ENCODE data around the gene NDN. TPM values are rescaled to one million over a fixed set of nuclear protein-coding genes. Genes with fewer than 3 reads are reported as not detected.

The NDN gene
- total RNA-seq, 1 experiment from 2014 or later = not detected

DNA sequence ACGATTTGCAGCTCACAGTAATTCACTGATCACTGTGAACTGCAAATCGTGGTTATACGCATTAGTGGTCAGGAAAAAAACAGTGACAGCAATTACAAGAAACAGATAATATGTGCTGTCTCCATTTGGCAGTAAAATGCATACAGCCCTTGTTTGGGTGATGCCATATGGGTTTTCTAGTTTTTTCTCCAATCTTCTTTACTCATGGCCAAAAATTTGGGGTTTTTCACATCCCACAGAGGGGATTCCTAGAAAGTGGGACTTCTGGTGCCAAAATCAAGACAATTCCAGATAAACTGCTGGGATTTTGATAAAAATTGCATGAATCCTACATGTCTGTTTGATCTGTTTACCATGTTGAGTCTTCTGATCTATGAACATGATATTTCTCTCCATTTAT, 15.6 kb downstream of the NDN start:
- Histone ChIP-seq H3K27ac (ENCODE audit: low read length) (no peak overlapping the region), H3K36me3 (ENCODE audit: low read depth, low read length) (no peaks in the 10 kb centered on the region), H3K27me3 (ENCODE audit: low read length) (no peaks in the 10 kb centered on the region), H3K4me3 (ENCODE audit: low read length) (no peak overlapping the region), H3F3A (ENCODE audit: low read length, unreplicated experiment) (no peaks in the 10 kb centered on the region), H3K4me1 (ENCODE audit: insufficient read depth, low read length) (no peaks in the 10 kb centered on the region), H3K9me3 (ENCODE audit: low read length) (0 out of 2 replicates have a peak, but pooled peaks cover 4% of the 10 kb centered on the region), H3K9me2 (replicated peaks; ENCODE audit: low read length) (no peaks in the 10 kb centered on the region), H4K20me1 (ENCODE audit: low read length) (no peaks in the 10 kb centered on the region), H3K9ac (ENCODE audit: low read length) (no peak overlapping the region), H3K79me2 (ENCODE audit: low read length) (no peaks in the 10 kb centered on the region), H3K4me2 (ENCODE audit: low read length) (no peak overlapping the region), H2AFZ (ENCODE audit: low read length) (no peak overlapping the region)
- intact Hi-C loops (cut with micrococcal nuclease) = no loop called here
- ChIA-PET CTCF (no interaction called here), POLR2A (ENCODE audit: unreplicated experiment) (no interaction called here)
- DNase-seq (no peak), ATAC-seq (no peak)
- no TSS peak for BruUV-seq (replicated peaks)
- TF ChIP-seq EZH2phosphoT487 (IDR thresholded peaks at IDR 0.05; ENCODE audit: borderline replicate concordance, low read length) = no peak
- TF ChIP-seq CTCF (conservative IDR thresholded peaks at IDR 0.05; ENCODE audit: low read depth, low read length) = no peak
- TF ChIP-seq EZH2 (IDR thresholded peaks at IDR 0.05; ENCODE audit: low read length, unreplicated experiment) = no peak

DNA sequence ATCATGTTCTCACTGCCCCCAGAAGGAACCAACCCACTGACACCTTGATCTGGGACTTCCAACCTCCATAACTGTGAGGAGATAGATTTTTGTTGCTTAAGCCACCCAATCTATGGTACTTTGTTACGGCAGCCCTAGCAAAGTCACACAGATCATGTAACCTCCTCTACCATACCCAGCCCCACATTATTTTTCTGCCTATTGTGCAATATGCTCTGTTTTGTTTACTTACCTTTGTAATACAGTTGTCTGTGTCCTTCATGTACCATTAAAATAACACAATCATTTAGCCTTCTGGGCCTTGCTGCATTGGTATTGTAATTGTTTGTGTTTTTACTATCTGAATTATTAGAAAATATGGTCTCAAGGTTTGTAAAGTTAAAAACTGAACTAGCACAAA, 16.1 kb downstream of the NDN start:
- no peak overlapping the region for H3K4me3 ChIP-seq (ENCODE audit: low read length)
- no peaks in the 10 kb centered on the region for H3K79me2 ChIP-seq (ENCODE audit: low read length)
- no peak for TF ChIP-seq EZH2phosphoT487 (IDR thresholded peaks at IDR 0.05; ENCODE audit: borderline replicate concordance, low read length)
- TF ChIP-seq EZH2 (IDR thresholded peaks at IDR 0.05; ENCODE audit: low read length, unreplicated experiment) = no peak
- no peak for TF ChIP-seq CTCF (conservative IDR thresholded peaks at IDR 0.05; ENCODE audit: low read depth, low read length)
- H3K9me2 ChIP-seq (replicated peaks; ENCODE audit: low read length) = no peaks in the 10 kb centered on the region
- no TSS peak for BruUV-seq (replicated peaks)
- intact Hi-C loops (cut with micrococcal nuclease) = no loop called here
- no peaks in the 10 kb centered on the region for H3K36me3 ChIP-seq (ENCODE audit: low read depth, low read length)
- H3K4me2 ChIP-seq (ENCODE audit: low read length) = no peak overlapping the region
- POLR2A ChIA-PET (ENCODE audit: unreplicated experiment) = no interaction called here
- no peak overlapping the region for H3K9ac ChIP-seq (ENCODE audit: low read length)
- DNase-seq (no peak), ATAC-seq (no peak)
- H3K27me3 ChIP-seq (ENCODE audit: low read length) = no peaks in the 10 kb centered on the region
- CTCF ChIA-PET = no interaction called here
- no peak overlapping the region for H2AFZ ChIP-seq (ENCODE audit: low read length)
- no peak overlapping the region for H3K27ac ChIP-seq (ENCODE audit: low read length)
- no peaks in the 10 kb centered on the region for H3K4me1 ChIP-seq (ENCODE audit: insufficient read depth, low read length)
- H4K20me1 ChIP-seq (ENCODE audit: low read length) = no peaks in the 10 kb centered on the region
- no peaks in the 10 kb centered on the region for H3F3A ChIP-seq (ENCODE audit: low read length, unreplicated experiment)
- 0 out of 2 replicates have a peak, but pooled peaks cover 4% of the 10 kb centered on the region for H3K9me3 ChIP-seq (ENCODE audit: low read length)

DNA sequence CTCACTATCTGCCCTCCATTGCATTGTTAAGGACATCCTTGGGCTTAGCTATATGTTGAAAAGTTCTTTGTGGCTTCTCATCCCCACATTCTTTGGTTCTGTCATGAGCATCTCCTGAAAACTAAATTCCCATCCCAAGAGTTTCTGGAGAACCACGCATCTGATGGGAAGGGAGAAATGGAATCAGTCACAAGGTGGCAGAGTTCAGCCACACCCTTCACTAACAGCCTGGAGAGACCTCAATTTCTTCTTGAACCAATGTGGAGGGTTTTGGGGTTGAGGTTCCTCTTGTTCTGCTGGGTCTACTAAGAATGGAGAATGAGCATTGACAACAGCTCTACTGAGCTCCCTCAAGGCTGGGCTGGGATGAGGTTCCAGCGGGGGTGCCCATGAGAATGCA, 23.9 kb downstream of the NDN start:
- Histone ChIP-seq H3K9ac (ENCODE audit: low read length) (no peak overlapping the region), H3K27me3 (ENCODE audit: low read length) (peaks cover 16% of the 10 kb centered on the region), H3K4me3 (ENCODE audit: low read length) (no peak overlapping the region), H3K79me2 (ENCODE audit: low read length) (no peaks in the 10 kb centered on the region), H3K9me3 (ENCODE audit: low read length) (0 out of 2 replicates have a peak, but pooled peaks cover 3% of the 10 kb centered on the region), H3K9me2 (replicated peaks; ENCODE audit: low read length) (no peaks in the 10 kb centered on the region), H2AFZ (ENCODE audit: low read length) (no peak overlapping the region), H3K27ac (ENCODE audit: low read length) (no peak overlapping the region), H3K36me3 (ENCODE audit: low read depth, low read length) (no peaks in the 10 kb centered on the region), H4K20me1 (ENCODE audit: low read length) (no peaks in the 10 kb centered on the region), H3F3A (ENCODE audit: low read length, unreplicated experiment) (no peaks in the 10 kb centered on the region), H3K4me1 (ENCODE audit: insufficient read depth, low read length) (no peaks in the 10 kb centered on the region), H3K4me2 (ENCODE audit: low read length) (no peak overlapping the region)
- ATAC-seq (no peak), DNase-seq (no peak)
- no peak for TF ChIP-seq CTCF (conservative IDR thresholded peaks at IDR 0.05; ENCODE audit: low read depth, low read length)
- no peak for TF ChIP-seq EZH2phosphoT487 (IDR thresholded peaks at IDR 0.05; ENCODE audit: borderline replicate concordance, low read length)
- TF ChIP-seq EZH2 (IDR thresholded peaks at IDR 0.05; ENCODE audit: low read length, unreplicated experiment) = no peak
- no TSS peak for BruUV-seq (replicated peaks)
- intact Hi-C loops (cut with micrococcal nuclease) = no loop called here
- ChIA-PET POLR2A (ENCODE audit: unreplicated experiment) (no interaction called here), CTCF (no interaction called here)

All from PC-3 (cell line).